Astrocyte (in vitro differentiated cells and primary cell): ENCODE measurements around the gene EIF2D.

Experiments
- CTCF ChIP-seq: IDR thresholded peaks from 2 replicates; pipeline ENCODE4 v1.5.1; 2011; ENCODE audit warnings: low read depth, mild to moderate bottlenecking, inconsistent platforms, low read length, moderate library complexity; ENCODE audit not compliant: insufficient read depth
- EZH2 ChIP-seq: IDR thresholded peaks from 2 replicates; pipeline ENCODE4 v1.6.1; 2012; ENCODE audit warnings: mild to moderate bottlenecking, low read length, inconsistent platforms; ENCODE audit not compliant: insufficient read depth

DNA sequence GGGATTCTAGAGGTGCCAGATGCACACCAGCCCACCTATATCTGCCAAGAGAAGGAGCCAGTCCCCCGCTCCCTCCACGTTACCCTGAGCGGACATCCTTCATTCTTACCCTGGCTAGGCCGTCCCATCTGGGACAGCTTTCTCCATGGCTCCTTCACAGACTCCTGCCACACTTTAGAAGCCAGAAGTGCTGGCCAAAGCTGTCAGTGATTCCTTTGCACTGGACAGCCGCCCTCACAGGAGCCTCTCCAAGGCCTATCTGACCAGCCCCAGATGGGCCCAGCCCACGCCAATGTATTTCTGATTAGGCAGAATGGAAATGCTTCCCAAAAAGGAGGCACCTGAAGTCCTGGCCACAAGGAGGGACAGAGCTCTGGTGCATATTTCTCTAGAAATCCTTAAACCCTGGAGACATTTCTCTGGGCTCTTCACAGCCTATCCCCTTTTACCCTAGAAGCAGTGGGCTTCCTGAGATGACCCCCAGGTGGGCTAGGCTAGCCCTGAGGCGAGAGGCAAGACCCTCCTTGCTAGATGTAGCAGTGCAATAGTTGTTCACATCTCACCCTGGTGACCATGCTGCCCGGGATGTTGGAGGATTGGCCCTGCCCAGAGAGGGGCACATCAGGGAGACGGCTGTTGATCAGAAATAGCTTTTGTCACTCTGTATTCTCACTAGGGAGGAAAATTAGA lies 60.8 kb downstream of the EIF2D start:
- TF ChIP-seq CTCF (no peak), EZH2 (no peak)
